ENCODE data around the gene KCNJ15.

Gene KCNJ15

DNA sequence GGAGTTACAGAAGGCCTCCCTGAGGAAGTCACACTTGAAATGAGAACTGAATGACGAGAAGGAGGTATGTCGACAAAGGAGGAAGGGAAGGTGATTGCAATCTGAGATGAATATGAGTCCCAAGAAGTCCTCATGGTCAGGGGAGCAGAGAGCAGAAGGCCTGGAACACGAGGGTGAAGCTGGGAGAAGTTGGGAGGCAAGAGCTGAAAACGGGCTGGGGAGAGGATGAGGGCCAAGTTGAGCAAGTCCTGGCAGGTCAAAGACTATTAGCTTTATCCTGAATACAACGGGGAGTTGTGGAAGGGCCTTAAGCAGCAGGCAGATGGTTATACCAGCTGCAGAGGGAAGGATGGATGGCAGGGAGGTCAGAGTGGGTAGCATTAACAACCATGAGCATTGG lies 89.5 kb downstream of the KCNJ15 start:
- no peak for ATAC-seq
- TF ChIP-seq, protein P1, sequence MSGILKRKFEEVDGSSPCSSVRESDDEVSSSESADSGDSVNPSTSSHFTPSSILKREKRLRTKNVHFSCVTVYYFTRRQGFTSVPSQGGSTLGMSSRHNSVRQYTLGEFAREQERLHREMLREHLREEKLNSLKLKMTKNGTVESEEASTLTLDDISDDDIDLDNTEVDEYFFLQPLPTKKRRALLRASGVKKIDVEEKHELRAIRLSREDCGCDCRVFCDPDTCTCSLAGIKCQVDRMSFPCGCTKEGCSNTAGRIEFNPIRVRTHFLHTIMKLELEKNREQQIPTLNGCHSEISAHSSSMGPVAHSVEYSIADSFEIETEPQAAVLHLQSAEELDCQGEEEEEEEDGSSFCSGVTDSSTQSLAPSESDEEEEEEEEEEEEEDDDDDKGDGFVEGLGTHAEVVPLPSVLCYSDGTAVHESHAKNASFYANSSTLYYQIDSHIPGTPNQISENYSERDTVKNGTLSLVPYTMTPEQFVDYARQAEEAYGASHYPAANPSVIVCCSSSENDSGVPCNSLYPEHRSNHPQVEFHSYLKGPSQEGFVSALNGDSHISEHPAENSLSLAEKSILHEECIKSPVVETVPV (CRISPR knock-in tag; IDR thresholded peaks at IDR 0.05): no peak
- TF ChIP-seq, protein P2, sequence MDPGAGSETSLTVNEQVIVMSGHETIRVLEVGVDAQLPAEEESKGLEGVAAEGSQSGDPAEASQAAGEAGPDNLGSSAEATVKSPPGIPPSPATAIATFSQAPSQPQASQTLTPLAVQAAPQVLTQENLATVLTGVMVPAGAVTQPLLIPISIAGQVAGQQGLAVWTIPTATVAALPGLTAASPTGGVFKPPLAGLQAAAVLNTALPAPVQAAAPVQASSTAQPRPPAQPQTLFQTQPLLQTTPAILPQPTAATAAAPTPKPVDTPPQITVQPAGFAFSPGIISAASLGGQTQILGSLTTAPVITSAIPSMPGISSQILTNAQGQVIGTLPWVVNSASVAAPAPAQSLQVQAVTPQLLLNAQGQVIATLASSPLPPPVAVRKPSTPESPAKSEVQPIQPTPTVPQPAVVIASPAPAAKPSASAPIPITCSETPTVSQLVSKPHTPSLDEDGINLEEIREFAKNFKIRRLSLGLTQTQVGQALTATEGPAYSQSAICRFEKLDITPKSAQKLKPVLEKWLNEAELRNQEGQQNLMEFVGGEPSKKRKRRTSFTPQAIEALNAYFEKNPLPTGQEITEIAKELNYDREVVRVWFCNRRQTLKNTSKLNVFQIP (CRISPR knock-in tag; IDR thresholded peaks at IDR 0.05; ENCODE audit: borderline replicate concordance, low read depth): no peak
- TF ChIP-seq, protein P3, sequence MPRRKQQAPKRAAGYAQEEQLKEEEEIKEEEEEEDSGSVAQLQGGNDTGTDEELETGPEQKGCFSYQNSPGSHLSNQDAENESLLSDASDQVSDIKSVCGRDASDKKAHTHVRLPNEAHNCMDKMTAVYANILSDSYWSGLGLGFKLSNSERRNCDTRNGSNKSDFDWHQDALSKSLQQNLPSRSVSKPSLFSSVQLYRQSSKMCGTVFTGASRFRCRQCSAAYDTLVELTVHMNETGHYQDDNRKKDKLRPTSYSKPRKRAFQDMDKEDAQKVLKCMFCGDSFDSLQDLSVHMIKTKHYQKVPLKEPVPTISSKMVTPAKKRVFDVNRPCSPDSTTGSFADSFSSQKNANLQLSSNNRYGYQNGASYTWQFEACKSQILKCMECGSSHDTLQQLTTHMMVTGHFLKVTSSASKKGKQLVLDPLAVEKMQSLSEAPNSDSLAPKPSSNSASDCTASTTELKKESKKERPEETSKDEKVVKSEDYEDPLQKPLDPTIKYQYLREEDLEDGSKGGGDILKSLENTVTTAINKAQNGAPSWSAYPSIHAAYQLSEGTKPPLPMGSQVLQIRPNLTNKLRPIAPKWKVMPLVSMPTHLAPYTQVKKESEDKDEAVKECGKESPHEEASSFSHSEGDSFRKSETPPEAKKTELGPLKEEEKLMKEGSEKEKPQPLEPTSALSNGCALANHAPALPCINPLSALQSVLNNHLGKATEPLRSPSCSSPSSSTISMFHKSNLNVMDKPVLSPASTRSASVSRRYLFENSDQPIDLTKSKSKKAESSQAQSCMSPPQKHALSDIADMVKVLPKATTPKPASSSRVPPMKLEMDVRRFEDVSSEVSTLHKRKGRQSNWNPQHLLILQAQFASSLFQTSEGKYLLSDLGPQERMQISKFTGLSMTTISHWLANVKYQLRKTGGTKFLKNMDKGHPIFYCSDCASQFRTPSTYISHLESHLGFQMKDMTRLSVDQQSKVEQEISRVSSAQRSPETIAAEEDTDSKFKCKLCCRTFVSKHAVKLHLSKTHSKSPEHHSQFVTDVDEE (CRISPR knock-in tag; IDR thresholded peaks at IDR 0.05): no peak
- TF ChIP-seq, protein P4, sequence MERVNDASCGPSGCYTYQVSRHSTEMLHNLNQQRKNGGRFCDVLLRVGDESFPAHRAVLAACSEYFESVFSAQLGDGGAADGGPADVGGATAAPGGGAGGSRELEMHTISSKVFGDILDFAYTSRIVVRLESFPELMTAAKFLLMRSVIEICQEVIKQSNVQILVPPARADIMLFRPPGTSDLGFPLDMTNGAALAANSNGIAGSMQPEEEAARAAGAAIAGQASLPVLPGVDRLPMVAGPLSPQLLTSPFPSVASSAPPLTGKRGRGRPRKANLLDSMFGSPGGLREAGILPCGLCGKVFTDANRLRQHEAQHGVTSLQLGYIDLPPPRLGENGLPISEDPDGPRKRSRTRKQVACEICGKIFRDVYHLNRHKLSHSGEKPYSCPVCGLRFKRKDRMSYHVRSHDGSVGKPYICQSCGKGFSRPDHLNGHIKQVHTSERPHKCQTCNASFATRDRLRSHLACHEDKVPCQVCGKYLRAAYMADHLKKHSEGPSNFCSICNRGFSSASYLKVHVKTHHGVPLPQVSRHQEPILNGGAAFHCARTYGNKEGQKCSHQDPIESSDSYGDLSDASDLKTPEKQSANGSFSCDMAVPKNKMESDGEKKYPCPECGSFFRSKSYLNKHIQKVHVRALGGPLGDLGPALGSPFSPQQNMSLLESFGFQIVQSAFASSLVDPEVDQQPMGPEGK (CRISPR knock-in tag; IDR thresholded peaks at IDR 0.05; ENCODE audit: borderline replicate concordance): no peak
- no peak for TF ChIP-seq PPARA (CRISPR knock-in tag; IDR thresholded peaks at IDR 0.05; ENCODE audit: borderline replicate concordance)
- no peak for TF ChIP-seq ESRRG (CRISPR knock-in tag; IDR thresholded peaks at IDR 0.05)
- TF ChIP-seq ZFP3 (CRISPR knock-in tag; IDR thresholded peaks at IDR 0.05): no peak
- TF ChIP-seq ZC3H10 (CRISPR knock-in tag; IDR thresholded peaks at IDR 0.05): no peak
- TF ChIP-seq SNAI2 (CRISPR knock-in tag; IDR thresholded peaks at IDR 0.05): no peak

DNA sequence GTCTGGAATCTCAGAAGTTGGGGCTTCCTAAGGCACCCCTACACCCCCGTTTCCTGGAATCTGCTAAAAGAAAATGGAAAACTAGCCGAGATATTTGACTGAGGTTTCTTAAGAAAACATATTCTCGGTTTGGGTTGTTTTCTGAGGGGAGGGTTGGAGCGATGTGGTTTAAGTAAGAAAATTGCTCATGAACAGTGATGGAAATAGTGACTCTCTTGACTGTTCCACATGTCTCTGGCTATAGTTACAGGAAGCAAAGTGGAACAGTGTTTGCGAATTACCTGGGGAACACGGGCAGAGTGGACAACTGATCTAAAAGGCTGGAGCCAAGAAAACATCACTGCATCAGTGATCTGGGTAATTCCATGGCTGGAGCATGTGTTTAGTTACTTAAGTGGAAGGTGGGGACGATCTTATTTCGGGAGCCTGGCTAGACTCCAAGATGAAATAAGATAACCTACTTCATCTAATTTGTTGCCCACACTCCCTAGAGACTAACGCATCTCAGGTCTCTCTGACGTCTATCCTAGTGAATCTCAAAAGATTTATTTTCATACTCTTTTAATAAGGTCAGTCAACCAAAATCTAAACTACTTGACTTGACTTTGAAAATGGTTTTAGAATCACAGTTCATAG lies 92.4 kb downstream of the KCNJ15 start:
- peak; percentile 32 for ATAC-seq

DNA sequence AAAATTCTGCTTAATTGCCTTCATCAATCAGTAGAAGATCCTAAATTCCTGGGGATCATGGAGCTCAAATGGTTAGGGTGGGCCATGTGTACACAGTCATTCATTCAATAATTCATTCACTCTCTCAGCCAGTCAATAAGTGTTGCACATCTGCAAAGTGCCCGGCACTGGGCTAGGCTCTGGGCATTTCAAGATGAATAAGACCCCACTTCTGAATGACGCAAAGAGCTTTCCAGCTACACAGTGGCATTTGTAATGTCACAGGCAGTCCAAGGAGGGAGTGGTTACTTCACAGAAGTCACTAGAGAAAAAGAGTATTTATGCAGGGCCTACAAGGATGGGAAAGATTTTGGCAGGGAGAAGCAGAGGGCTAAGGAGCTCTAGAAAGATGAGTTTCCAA lies 93.2 kb downstream of the KCNJ15 start:
- TF ChIP-seq OSR1 (CRISPR knock-in tag; IDR thresholded peaks at IDR 0.05): no peak
- TF ChIP-seq, protein P3 (CRISPR knock-in tag; IDR thresholded peaks at IDR 0.05): no peak
- TF ChIP-seq, protein P5, sequence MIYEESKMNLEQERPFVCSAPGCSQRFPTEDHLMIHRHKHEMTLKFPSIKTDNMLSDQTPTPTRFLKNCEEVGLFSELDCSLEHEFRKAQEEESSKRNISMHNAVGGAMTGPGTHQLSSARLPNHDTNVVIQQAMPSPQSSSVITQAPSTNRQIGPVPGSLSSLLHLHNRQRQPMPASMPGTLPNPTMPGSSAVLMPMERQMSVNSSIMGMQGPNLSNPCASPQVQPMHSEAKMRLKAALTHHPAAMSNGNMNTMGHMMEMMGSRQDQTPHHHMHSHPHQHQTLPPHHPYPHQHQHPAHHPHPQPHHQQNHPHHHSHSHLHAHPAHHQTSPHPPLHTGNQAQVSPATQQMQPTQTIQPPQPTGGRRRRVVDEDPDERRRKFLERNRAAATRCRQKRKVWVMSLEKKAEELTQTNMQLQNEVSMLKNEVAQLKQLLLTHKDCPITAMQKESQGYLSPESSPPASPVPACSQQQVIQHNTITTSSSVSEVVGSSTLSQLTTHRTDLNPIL (CRISPR knock-in tag; IDR thresholded peaks at IDR 0.05; ENCODE audit: low read depth): no peak
- TF ChIP-seq GLIS3 (CRISPR knock-in tag; IDR thresholded peaks at IDR 0.05): no peak
- no peak for ATAC-seq

More for the DNA sequence above, 92.4 kb downstream of the KCNJ15 start:
- peak; percentile 92 for TF ChIP-seq ZC3H10 (CRISPR knock-in tag; IDR thresholded peaks at IDR 0.05)
- TF ChIP-seq ZNF565 (CRISPR knock-in tag; conservative IDR thresholded peaks at IDR 0.05; ENCODE audit: low read depth): no peak
- peak; percentile 88; the same call in 1 of the 2 replicates for TF ChIP-seq TOX (CRISPR knock-in tag; IDR thresholded peaks at IDR 0.05; ENCODE audit: borderline replicate concordance)

DNA sequence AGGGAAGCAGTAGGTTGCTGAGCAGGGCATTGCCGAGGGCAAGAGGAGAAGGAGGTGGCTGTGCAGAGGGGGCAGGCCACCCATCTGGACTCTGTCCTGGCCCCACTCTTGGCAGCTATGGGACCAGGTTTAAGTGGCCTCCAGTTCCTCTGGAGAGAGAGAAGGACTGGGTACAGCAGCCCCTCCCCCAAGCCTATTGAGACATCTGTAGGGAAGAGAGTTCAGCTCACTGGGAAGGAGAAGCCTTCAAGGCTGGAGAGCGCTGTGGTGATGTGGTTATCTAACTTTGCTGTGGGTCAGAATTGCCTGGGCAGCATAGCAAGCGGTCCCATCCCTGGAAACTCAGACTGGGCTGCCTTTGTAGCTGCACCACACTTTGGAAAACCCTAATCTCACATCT lies 93.9 kb downstream of the KCNJ15 start:
- ATAC-seq: no peak
- TF ChIP-seq, protein P2 (CRISPR knock-in tag; IDR thresholded peaks at IDR 0.05; ENCODE audit: borderline replicate concordance, low read depth): no peak
- TF ChIP-seq, protein P3 (CRISPR knock-in tag; IDR thresholded peaks at IDR 0.05): no peak
- TF ChIP-seq, protein P4 (CRISPR knock-in tag; IDR thresholded peaks at IDR 0.05; ENCODE audit: borderline replicate concordance): no peak

Measured in SK-N-SH treated with all-trans-retinoic acid at 6 μM for 48 hours (cell line).